Left kidney (tissue), 2 donors: ENCODE results near the gene TSNAXIP1. TPM values are rescaled to one million over a fixed set of nuclear protein-coding genes. Genes with fewer than 3 reads are reported as not detected.

Experiments
- DNase-seq: peaks from one replicate; pipeline ENCODE4 v3.0.0-alpha.2; 2013
- polyA plus RNA-seq: library from polyadenylated mRNA; unstranded; fragments of 120-200 nt; gene quantifications from one replicate; pipeline ENCODE4 v1.2.1, GENCODE V29; 2013; ENCODE audit not compliant: insufficient read length

TSNAXIP1 gene
- polyA plus RNA-seq, 1 donor: 7.8 TPM

DNA sequence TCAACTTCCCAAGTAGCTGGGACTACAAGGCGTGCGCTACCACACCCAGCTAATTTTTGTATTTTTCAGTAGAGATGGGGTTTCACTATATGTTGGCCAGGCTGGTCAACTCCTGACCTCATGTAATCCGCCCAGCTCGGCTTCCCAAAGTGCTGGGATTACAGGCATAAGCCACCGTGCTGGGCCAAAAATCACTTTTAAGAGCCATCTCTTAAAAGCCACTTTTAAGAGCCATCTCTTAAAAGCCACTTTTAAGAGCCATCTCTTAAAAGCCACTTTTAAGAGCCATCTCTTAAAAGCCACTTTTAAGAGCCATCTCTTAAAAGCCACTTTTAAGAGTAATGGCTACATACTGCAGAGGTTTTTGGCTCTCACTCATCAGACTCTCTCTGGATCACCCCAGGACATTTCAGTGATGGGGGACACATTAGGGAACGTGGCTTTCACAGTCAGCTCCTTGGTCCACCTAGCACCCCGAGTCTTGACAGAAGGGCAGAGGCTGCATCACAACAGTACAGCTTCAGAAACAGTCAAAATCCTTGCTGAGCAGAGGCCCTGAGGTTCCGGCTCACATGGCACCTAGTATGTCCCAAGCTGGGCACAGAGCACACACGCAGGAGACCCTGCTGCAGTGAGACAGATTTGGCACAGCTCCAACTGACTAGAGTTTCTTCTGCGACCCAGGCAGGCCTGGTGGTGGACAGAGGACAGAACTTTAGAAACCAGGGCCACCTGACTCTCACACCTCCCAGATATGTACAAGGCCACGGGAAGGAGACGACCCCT, 23.9 kb upstream of the TSNAXIP1 start:
- DNase-seq: no peak

DNA sequence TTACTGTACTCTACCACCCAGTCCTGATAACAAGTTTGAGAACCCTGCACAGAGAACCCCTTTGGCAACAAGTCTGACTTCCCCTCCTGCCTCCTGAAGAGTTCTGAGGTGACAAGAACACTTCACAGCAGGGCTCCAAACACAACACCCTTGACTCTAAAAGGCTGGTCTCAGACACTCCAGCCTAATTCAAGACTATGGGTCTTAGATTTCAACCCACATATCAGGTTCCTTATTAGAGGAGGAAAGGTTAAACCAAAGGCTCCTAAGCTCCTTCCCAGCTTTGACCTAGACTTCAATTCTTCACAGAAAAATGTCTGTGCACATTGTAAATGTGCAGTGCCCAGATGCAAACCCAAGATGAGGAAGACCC, 23.4 kb upstream of the TSNAXIP1 start:
- no peak for DNase-seq

DNA sequence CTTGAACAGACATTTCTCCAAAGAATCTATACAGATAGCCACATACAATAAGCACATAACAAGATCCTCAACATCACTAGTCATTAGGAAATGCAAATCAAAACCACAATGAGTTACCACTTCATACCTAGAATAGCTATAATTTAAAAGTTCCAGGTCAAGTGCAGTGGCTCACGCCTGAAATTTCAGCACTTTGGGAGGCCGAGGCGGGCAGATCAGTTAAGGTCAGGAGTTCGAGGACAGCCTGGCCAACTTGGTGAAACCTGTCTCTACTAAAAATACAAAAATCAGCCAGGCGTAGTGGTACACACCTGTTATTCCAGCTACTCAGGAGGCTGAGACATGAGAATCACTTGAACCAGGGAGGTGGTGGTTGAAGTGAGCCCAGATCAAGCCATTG, 20.2 kb upstream of the TSNAXIP1 start:
- DNase-seq: no peak

DNA sequence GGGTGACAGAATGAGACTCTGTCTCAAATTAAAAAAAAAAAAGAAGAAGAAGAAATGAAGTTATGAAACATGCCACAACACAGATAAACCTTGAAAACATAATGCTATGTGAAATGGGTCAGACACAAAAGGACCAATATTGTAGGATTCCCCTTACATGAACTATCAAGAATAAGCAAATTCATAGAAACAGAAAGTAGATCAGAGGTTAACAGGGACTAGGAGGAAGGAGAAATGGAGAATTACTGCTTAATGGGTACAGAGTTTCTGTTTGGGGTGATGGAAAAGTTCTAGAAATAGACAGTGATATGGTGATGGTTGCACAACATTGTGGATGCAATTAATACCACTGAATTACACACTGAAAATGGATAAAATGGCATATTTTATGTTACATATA, 16.6 kb upstream of the TSNAXIP1 start:
- no peak for DNase-seq

DNA sequence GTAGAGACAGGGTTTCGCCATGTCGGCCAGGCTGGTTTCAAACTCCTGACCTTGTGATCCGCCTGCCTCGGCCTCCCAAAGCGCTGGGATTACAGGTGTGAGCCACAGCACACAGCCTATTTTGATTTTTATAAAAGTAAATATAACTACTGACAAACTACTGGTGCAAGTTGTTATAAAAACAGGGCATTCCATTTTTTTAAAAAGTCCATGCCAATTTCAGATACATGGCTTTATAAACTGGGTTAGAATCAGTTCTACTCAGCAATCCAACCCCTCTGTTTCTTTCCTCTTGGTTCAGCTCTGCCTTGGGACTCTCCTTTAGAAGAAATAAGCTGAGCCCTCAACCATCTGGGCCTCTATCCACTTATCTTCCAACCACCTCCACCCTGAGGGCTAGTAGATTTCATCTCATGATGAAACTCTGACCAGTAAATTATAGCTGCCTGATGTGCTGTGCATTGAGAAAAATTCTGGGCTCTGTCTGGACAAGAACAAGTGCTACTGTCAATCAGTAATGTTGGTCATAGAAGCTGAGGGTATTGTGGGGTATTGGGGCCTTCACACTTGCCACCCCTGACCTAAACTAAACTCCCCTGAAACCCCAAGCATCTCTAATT, 10.5 kb upstream of the TSNAXIP1 start:
- no peak for DNase-seq

DNA sequence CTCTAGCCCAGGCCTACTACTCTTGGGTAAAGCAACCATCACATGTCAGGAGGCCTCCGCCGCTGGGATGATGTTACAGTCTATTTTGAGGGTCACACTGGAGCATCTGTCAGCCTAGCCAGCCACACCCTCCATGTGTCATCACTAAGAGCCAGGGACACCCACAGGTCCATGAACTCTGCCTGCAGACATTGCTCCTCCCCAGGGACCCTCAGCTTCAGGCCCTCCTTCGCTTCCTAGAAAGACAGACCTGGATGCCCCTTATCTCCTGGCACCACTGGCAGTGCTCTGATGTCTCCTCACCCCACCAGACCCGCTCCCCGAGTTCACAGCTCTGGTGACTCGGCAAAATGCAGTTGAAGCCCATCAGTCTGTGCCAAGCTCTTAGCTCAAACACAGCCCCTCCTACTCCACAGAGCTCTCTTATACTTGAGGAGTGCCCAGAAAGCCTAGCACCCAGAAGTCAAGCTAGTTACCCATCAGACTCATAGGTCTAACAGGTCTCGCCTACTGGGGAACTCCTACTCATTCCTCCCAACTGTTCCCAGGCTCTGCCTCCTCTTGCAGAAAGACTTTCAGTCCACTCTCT, 6.3 kb upstream of the TSNAXIP1 start:
- DNase-seq: no peak

DNA sequence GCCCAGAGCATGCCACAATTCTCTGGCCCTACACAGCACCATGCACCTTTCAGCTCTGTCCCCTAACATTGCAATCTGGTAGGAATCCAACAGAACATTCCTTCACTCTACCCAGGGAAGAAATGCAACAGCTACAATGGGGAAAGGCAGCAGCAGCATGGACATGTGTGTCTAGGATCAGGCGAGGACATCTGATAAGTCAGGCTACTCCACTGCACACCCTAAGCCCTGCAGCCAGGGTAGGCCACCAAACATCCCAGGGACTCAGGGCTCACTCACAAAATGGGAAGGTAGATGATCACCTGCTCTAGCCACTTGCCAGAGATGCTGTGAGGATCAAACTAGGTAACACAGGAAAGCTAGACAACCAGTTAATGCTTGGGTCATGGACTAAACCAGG, 5.4 kb upstream of the TSNAXIP1 start:
- DNase-seq: no peak

DNA sequence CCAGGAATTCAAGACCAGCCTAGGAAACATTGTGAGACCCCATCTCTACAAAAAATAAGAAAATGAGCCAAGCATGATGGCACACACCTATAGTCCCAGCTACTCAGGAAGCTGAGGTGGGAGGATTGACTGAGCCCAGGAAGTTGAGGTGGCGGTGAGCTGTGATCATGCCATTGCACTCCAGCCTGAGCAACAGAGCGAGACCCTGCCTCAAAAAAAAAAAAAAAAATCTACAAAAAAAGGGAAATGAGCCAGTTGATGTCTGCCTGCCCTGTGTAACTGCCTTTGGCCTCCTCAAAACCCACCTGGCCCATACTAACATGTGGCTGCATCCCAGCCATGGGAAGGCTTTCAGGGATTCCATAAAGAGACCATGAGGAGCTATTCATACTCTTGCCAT, 4.8 kb upstream of the TSNAXIP1 start:
- DNase-seq: no peak

DNA sequence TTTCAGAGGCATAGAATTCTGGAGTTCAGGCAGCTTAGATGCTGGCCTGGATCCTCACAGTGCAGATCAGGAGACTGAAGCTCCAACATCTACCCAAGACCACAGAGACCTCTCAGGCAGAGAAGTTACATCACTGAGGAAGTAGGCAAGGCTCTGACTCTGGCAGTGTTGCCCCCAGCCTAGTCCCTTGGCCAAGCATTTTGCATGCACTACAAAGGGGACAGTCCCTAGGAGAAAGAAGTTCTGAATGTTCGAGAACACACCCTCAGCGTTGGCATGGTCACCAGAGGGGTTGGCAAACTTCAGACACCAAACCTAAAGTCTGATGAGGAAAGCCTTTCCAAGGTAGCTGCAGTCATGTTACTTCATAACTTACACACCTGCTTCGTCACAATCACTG, 2.8 kb upstream of the TSNAXIP1 start:
- no peak for DNase-seq

DNA sequence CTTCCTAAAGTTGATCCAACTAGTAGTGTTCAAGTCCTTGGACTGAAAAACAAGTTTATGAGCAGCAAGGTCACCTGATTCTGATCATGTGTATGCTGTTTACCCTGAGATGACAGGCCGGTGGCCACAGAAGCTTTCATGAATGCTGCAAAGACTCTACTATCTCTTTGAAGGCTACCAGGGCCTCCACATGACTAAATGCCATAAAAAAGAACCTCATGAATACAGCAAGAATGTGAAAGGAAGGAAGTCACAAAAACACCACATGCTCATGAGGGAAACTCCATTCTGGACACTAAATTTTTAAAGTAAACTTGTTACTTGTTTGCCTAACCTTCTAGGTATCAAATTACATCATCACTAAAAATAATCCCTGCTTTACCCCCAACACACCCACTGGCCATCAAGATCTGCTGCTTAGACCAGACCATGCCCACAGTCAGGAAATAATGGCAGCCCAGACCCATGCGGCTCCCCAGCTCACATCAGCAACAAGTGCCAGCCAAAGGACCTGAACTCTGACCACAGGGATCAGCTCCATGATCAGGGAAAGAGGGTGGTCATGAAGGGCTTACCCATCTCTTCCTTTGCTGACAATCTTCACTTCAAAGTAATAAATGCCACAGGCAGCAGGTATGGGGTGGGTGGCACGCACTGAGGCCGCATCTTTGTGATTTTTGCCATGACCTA, 1.7 kb upstream of the TSNAXIP1 start:
- DNase-seq: no peak

DNA sequence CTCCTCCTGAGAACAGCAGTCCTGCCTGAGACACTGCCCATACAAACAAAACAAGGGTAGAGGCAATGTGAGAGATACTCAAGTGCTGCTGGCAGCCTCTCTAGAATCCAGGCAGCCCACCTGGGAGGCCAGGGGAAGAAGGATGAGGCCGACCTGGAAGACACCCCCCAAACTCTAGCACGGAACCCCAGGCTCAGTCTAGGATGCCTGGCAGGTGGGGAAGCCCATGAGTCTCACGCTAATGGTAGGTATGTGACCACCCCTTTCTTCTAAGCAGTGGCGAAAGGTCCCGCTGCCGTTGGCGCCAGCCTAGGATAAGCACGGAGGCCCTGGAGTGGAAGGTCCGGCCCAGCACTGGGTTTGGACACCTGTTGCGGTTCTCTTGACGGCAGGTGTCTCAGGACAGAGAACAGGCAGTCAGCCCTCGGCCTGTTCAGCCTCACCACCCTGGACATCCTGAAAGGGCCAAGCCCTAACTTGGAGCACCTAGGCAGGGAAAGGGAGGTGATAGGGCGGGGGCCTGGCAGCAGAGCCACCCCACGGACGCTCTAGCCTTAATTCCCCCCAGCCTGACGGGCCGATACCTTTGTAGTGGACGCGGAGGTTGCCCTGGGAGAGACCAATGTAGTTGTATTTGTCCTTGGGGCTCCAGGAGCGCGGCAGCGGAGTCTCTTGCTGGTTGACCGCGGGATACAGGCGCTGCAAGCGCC, 816 bp upstream of the TSNAXIP1 start:
- DNase-seq: peak; percentile 5

DNA sequence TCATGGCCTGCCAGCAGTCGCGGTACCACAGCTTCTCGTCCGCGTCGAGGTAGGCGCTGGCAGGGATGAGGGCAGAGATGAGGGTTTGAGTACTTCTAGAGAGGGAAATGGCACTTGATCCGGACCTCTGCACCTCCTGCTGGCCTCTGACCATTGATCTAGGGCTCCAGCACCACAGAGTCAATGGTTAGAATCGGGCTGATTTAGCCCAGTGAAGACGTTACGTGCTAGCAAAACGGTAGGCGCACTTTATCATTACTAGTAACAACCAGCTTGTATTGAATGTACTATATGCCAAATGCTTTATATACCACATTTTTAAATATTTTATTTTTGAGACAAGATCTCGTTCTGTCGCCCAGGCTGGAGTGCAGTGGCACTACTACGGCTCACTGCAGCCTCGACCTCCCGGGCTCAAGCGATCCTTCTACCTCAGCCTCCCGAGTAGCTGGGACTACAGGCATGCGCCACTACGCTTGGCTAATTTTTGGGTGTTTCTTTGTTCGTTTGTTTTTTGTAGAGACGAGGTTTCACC, 526 bp downstream of the TSNAXIP1 start:
- DNase-seq: no peak

DNA sequence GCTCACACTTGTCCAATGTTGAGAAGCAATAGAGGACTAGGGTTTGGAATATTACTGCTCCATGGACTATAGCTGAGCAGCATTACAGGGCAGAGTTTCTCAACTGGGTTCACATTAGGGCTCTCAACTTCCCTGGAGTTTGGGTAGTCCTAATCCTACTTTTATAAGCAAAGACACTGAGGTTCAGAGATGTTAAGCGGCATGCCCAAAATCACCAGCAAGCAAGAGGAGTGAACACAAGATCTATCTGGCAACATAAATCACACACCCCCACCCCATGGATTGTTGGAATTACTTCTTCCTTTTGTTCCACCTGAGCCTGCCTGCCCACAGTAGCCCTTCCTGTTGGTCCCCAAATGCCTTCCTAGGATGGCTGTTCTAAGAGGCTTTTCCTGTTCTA, 5.2 kb downstream of the TSNAXIP1 start:
- no peak for DNase-seq

DNA sequence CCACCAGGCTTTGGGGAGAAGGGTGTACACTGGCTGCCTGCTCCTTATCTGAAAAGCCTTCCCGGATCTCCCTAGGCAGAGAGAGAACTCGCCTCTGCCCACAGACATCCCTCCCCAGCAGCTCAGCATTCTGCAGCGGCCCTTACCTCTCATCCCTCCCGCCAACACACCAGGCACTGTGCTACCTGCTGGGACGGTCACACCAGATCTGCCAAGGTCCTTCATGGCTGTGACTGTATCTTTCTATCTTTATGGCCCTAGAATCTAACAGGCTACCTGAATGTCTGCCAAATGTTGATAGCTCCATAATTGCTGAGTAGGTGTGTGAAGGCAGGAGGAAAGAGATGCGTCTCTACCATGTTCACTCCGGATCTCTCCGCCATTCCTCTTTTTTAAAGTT, 7.9 kb downstream of the TSNAXIP1 start:
- DNase-seq: no peak

DNA sequence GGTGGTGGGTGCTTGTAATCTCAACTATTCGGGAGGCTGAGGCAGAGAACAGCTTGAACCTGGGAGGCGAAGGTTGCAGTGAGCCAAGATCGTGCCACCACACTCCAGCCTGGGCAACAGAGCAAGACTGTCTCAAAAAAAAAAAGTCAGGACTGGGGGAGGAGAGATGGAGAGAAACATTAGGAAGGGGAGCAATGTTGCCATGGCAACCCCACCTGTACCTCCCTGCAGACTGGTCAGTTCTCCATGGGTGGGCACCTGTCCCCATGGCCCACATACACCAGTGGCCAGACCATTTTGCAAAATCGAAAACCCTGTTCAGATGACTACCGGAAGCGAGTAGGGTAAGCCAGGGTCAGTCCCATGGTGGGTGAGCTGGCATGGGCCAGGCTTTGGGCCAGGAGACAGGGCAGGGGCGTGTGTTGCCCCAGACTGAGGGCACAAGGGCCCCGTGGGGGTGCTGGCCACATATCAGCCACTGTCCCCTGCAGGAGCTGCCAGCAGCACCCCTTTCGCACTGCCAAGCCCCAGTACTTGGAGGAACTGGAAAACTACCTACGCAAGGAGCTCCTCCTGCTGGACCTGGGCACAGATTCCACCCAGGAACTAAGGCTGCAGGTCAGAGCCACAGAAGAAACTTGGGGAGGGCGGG, 14.0 kb downstream of the TSNAXIP1 start:
- DNase-seq: no peak

DNA sequence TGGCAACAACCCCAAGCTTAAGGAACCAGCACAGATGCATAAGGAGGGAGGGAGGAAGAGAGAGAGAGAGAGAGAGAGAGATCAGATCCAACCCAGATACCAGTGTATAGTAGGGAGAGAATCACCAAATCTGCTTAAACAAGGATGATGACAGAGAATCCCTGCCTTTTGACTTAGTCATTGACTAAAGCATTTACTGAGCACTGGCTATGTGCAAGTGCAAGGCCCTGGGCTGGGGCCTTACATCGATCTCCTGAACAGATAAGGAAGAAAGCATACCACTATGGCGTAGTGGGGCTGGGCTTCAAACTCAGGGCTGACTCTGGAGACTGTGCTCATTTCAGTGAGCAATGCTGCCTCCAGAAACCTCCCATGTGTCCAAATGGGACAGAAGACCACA, 15.8 kb downstream of the TSNAXIP1 start:
- no peak for DNase-seq

DNA sequence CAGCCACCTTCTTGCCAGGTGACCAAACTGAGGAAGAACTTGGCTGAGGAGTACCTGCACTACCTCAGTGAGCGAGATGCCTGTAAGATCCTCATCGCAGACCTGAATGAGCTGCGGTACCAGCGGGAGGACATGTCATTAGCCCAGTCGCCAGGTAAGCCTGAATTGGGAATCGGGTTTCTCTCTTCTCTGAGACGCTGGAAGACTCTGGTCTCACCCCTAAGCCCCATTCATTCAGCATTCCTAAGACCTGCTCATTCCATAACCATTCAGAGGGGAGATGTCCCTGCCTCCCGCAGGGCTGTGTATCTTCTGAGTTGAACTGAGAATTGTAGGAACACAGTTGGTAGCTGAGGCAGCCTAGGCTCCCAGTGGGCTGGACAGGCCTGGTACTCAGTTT, 18.4 kb downstream of the TSNAXIP1 start:
- no peak for DNase-seq

DNA sequence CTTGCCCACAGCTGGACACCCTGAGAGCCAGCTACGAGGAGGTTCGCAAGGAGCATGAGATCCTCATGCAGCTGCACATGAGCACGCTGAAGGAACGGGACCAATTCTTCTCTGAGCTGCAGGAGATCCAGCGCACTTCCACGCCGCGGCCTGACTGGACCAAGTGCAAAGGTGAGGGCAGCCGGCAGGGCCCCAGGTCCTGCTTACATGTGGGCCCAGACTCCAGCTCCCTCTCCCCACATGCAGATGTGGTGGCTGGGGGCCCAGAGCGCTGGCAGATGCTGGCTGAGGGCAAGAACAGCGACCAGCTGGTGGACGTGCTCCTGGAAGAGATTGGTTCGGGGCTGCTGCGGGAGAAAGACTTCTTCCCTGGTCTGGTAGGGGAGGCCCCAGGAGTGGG, 19.2 kb downstream of the TSNAXIP1 start:
- no peak for DNase-seq

DNA sequence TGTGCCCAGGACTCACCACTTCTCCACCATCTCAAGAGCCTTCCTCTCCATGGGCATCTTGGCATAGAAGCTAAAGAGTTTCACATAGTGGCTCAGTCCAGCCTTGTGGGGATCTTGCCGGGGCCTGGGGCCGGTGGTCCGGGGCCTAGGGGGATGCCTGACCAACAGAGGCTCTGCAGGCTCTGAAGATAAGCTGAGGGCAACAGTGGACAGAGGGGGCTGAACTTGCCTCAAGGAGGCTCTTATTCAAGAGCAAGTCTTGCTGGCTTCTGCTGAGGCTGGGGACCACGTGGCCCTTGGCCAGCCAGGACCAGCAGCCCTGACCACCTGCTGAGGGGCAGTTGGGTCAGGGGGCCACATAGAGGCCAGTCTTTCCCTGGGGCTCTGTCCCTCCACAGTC, 22.0 kb downstream of the TSNAXIP1 start:
- no peak for DNase-seq

DNA sequence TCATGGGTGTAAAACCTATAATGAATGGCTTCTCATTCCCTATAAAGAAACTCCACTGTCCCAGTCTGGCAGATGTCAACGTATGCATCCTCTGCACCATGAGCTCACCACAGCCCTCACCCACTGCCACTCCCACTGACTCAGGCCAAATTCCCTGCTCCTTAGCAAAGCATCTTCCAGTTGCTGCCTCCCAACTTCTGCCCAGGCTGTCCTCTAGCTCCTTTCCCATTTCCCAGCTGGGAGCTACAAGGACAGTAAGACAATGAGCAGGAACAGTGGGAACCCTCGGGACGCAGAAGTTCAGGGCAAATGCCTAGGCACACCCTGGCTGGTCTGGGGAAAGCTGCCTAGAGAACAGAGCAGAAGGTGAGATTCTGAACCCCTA, 26.3 kb downstream of the TSNAXIP1 start:
- DNase-seq: no peak

DNA sequence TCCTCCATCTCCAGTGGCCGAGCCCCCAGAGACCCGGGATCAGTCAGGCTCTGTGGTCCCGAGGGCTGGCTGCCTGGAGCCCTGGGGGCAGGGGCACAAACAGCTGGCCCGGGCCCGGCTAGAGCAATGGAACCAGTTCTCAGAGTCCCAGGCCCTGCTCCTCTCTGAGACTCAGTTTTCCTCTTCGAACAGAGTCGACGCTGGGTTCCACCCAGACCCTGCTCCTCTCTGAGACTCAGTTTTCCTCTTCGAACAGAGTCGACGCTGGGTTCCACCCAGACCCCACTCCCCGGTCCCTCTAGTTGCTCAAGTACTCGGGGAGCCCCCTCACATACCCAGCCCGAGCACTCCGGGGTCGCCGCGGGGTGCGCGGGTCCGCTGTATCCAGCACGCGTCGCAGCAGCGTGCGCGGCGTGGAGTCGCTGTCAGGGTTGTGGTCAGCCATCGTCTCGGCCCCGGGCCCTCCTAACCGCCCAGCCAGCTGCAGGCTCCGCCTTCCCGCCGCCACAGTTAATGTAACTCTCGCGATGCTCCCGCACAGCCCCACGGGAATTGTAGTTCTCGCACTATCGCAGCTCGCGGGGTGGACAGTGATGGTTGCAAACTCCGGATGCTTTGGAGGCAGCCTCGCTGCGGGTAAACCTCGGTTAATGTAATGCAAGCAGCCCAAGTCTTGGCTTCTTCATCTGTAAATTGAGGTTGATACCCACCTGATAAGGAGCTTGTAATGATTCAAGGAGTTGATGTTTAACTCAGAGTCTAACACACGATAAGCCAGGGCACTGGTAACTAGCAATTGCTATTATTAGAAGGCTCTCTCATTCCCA, 26.9 kb downstream of the TSNAXIP1 start:
- DNase-seq: peak; percentile 91
